HL-60/S4 treated with retinoic acid at 250 ng/mL for 4 days and 3 days (cell line): ENCODE results near the gene MARK1.
"Not testable (repeated sequence)": the region's sequence is repeated elsewhere in the genome, so short reads cannot be mapped to it uniquely, and the experiment has no call there.

Source experiments
- in situ Hi-C: fragments of 300-500 bp; cut with MboI; formaldehyde crosslinking; loops from 2 replicates; pipeline ENCODE4 v1.7.0; 2022; ENCODE audit warnings: low sequenced_read_pairs

The MARK1 gene

GRCh38 chr1:220605651-220606050 is 77.7 kb downstream of the MARK1 start:
- in situ Hi-C loops = not testable (repeated sequence)

- in situ Hi-C loops = not testable (repeated sequence)
These were observed 83.2 kb downstream of the MARK1 start for GRCh38 chr1:220611100-220611499.

GRCh38 chr1:220616836-220617235 is 88.9 kb downstream of the MARK1 start:
- in situ Hi-C loops = no loop called here

GRCh38 chr1:220628431-220628830 is 100.5 kb downstream of the MARK1 start:
- in situ Hi-C loops = no loop called here

- in situ Hi-C loops = no loop called here
These were observed 103.4 kb downstream of the MARK1 start for GRCh38 chr1:220631238-220631815.

GRCh38 chr1:220637759-220638158 is 109.8 kb downstream of the MARK1 start:
- in situ Hi-C loops = no loop called here

- in situ Hi-C loops = no loop called here
These were observed 114.3 kb downstream of the MARK1 start for GRCh38 chr1:220642285-220642684.

- in situ Hi-C loops = no loop called here
These were observed 125.1 kb downstream of the MARK1 start for GRCh38 chr1:220652995-220653394.

GRCh38 chr1:220655509-220655908 is 127.6 kb downstream of the MARK1 start:
- in situ Hi-C loops = no loop called here

- in situ Hi-C loops = no loop called here
These were observed 128.2 kb downstream of the MARK1 start for GRCh38 chr1:220655961-220656740.

GRCh38 chr1:220666349-220666748 is 138.4 kb downstream of the MARK1 start:
- in situ Hi-C loops = no loop called here

- in situ Hi-C loops = no loop called here
These were observed 141.1 kb downstream of the MARK1 start for GRCh38 chr1:220669005-220669404.

GRCh38 chr1:220670365-220670764 is 142.4 kb downstream of the MARK1 start:
- in situ Hi-C loops = no loop called here

- in situ Hi-C loops = no loop called here
These were observed 146.0 kb downstream of the MARK1 start for GRCh38 chr1:220673921-220674320.

- in situ Hi-C loops = no loop called here
These were observed 149.3 kb downstream of the MARK1 start for GRCh38 chr1:220677251-220677650.

GRCh38 chr1:220680085-220680687 is 152.2 kb downstream of the MARK1 start:
- in situ Hi-C loops = no loop called here

- in situ Hi-C loops = no loop called here
These were observed 153.4 kb downstream of the MARK1 start for GRCh38 chr1:220681220-220681880.

GRCh38 chr1:220682901-220683576 is 155.1 kb downstream of the MARK1 start:
- in situ Hi-C loops = no loop called here

GRCh38 chr1:220683716-220684115 is 155.8 kb downstream of the MARK1 start:
- in situ Hi-C loops = not testable (repeated sequence)

GRCh38 chr1:220684890-220685289 is 157.0 kb downstream of the MARK1 start:
- in situ Hi-C loops = no loop called here

- in situ Hi-C loops = no loop called here
These were observed 157.9 kb downstream of the MARK1 start for GRCh38 chr1:220685879-220686278.
